Mesothelial cell of epicardium (in vitro differentiated cells): ENCODE measurements around the gene COX7B. TPM values are rescaled to one million over a fixed set of nuclear protein-coding genes. Genes with fewer than 3 reads are reported as not detected.
A peak's percentile ranks its signal among the peaks of the same experiment; 100 is the strongest.
"Not testable (repeated sequence)": the region's sequence is repeated elsewhere in the genome, so short reads cannot be mapped to it uniquely, and the experiment has no call there.

ENCODE experiments used
- DNase-seq, 2 experiments: peaks; one replicate each; pipeline ENCODE4 v3.0.0; 2021; ENCODE audit warnings: low spot score in 2 of 2; ENCODE audit not compliant: unreplicated experiment in 2 of 2
- H3K27ac Mint-ChIP-seq: 2 replicates; pipeline ENCODE4 v1.8.0; 2021; ENCODE audit warnings: mixed read lengths
- H3K27me3 Mint-ChIP-seq: 2 replicates; pipeline ENCODE4 v1.8.0; 2021; ENCODE audit warnings: low read depth, mixed read lengths
- H3K36me3 Mint-ChIP-seq: 2 replicates; pipeline ENCODE4 v1.8.0; 2021; ENCODE audit warnings: mixed read lengths
- H3K4me1 Mint-ChIP-seq: 2 replicates; pipeline ENCODE4 v1.8.0; 2021; ENCODE audit warnings: mixed read lengths
- H3K4me3 Mint-ChIP-seq: 2 replicates; pipeline ENCODE4 v1.8.0; 2021; ENCODE audit warnings: mild to moderate bottlenecking, moderate library complexity, mixed read lengths
- H3K9me3 Mint-ChIP-seq: 2 replicates; pipeline ENCODE4 v1.8.0; 2021; ENCODE audit warnings: mixed read lengths
- total RNA-seq: library from RNA; stranded (reverse); gene quantifications from 3 replicates; pipeline ENCODE4 v1.2.1, GENCODE V29; 2021
- TF ChIP-seq, protein P1 (sequence below): fragments of 200-600 bp; sonication (generic); IDR thresholded peaks from one replicate; pipeline ENCODE4 v1.5.0; 2021; ENCODE audit warnings: antibody characterized with exemption; ENCODE audit not compliant: unreplicated experiment

COX7B gene
- total RNA-seq, 1 donor from 2014 or later = 140 TPM

DNA sequence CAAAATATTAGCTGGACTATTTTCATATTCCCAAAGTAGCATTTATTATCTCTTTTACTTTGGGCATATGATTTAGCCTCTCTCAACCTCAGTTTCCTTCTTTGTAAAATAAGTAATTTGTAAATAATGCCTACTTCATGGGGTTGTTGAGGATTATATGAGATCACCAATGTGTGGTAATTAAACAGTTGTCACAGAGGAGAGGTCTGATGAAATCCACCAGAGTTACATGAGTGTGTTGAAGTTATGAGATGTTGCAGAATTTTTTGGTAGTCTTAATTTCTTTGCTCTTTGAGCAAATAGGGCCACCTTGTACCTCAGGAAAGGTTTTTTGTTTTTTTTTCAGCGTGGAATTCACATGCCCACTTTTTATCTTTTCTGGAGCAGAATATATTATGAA lies 1.4 kb downstream of the COX7B start:
- H3K4me1 Mint-ChIP-seq = peaks cover 7% of the 10 kb centered on the region
- H3K27ac Mint-ChIP-seq = peak overlapping the region; percentile 27
- TF ChIP-seq, protein P1, sequence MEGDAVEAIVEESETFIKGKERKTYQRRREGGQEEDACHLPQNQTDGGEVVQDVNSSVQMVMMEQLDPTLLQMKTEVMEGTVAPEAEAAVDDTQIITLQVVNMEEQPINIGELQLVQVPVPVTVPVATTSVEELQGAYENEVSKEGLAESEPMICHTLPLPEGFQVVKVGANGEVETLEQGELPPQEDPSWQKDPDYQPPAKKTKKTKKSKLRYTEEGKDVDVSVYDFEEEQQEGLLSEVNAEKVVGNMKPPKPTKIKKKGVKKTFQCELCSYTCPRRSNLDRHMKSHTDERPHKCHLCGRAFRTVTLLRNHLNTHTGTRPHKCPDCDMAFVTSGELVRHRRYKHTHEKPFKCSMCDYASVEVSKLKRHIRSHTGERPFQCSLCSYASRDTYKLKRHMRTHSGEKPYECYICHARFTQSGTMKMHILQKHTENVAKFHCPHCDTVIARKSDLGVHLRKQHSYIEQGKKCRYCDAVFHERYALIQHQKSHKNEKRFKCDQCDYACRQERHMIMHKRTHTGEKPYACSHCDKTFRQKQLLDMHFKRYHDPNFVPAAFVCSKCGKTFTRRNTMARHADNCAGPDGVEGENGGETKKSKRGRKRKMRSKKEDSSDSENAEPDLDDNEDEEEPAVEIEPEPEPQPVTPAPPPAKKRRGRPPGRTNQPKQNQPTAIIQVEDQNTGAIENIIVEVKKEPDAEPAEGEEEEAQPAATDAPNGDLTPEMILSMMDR = no peak
- H3K4me3 Mint-ChIP-seq = peak overlapping the region; percentile 79
- peaks cover 13% of the 10 kb centered on the region for H3K36me3 Mint-ChIP-seq
- H3K27me3 Mint-ChIP-seq = no peaks in the 10 kb centered on the region
- H3K9me3 Mint-ChIP-seq = peaks cover 11% of the 10 kb centered on the region
- no peak for DNase-seq

DNA sequence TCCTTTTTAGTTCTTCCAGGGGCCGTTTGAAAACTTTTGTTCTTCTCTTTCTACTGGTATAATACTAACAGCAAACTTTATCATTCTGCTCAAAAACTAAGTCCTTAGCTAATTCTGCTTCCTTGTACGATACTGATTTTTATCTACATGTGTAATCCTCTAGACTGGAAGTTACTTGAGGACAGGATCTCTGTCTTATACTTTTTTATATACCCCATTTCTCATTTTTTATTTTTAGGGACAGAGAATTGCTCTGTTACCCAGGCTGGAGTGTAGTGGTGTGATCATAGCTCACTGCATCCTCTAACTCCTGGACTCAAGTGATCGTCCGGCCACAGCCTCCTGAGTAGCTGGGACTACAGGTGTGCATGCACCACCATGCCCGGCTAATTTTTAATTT lies 2.2 kb downstream of the COX7B start:
- peaks cover 13% of the 10 kb centered on the region for H3K36me3 Mint-ChIP-seq
- no peak for DNase-seq
- H3K4me3 Mint-ChIP-seq = peak overlapping the region; percentile 22
- TF ChIP-seq, protein P1 = no peak
- peak overlapping the region; percentile 47 for H3K27ac Mint-ChIP-seq
- peaks cover 7% of the 10 kb centered on the region for H3K4me1 Mint-ChIP-seq
- no peaks in the 10 kb centered on the region for H3K27me3 Mint-ChIP-seq
- H3K9me3 Mint-ChIP-seq = peaks cover 10% of the 10 kb centered on the region

- peaks cover 12% of the 10 kb centered on the region for H3K4me1 Mint-ChIP-seq
- no peaks in the 10 kb centered on the region for H3K36me3 Mint-ChIP-seq
- DNase-seq = peak; percentile 58 to 71
- H3K9me3 Mint-ChIP-seq = peaks cover 3% of the 10 kb centered on the region
- H3K27me3 Mint-ChIP-seq = no peaks in the 10 kb centered on the region
- H3K27ac Mint-ChIP-seq = peak within 1 kb of the TSS; percentile 96
- TF ChIP-seq, protein P1 = no peak
- H3K4me3 Mint-ChIP-seq = peak within 1 kb of the TSS; percentile 89
Observed at GRCh38 chrX:77910108-77910840, 11.0 kb downstream of the COX7B start, which contains the start of gene ATP7A. TSS of gene ATP7A (plus strand) at chrX:77910693. CDS start at chrX:77971642, 60,949 bp downstream.

DNA sequence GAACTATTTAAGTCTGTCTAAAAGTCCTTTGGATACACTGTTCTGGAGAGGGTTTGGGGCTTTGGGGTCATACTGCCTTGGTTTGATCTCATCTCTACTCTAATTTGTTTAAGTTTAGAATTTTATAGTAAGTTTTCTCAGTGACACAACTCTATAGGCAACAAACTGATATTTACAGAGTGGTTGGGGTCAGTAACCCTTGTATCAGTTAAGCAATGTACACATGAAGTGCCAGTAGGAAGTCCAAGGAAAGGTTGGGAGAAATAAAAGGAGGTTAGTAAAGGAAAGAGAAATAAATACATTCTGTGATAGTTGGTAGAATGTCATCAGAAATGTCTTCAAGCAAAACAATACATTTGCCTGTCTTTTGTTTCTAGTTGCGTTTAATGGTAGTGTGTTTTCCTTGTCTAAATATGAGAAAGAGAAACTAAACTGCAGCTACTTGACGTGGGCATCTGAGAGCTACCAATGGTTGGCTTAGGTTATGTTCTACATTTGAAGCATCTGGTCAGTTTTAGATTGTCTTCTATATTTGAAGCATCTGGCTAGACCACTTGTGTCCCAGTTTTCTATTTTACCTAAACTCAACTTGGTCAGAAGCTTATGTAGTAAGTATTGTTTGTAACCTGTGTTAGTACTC lies 18.1 kb downstream of the COX7B start:
- DNase-seq = no peak
- Mint-ChIP-seq H3K36me3 (no peaks in the 10 kb centered on the region), H3K4me3 (no peak overlapping the region), H3K27ac (no peak overlapping the region), H3K4me1 (peaks cover 6% of the 10 kb centered on the region), H3K9me3 (peaks cover 17% of the 10 kb centered on the region), H3K27me3 (no peaks in the 10 kb centered on the region)
- TF ChIP-seq, protein P1 = no peak

- Mint-ChIP-seq H3K4me3 (no peak overlapping the region), H3K27ac (no peak overlapping the region), H3K27me3 (no peaks in the 10 kb centered on the region), H3K4me1 (no peaks in the 10 kb centered on the region), H3K36me3 (no peaks in the 10 kb centered on the region), H3K9me3 (peaks cover 25% of the 10 kb centered on the region)
- TF ChIP-seq, protein P1 = no peak
- DNase-seq = no peak
Observed at GRCh38 chrX:77918568-77918967, 19.3 kb downstream of the COX7B start.

GRCh38 chrX:77919370-77919769 lies 20.1 kb downstream of the COX7B start:
- DNase-seq, H3K36me3 Mint-ChIP-seq, H3K27ac Mint-ChIP-seq, H3K27me3 Mint-ChIP-seq, H3K4me3 Mint-ChIP-seq, H3K4me1 Mint-ChIP-seq: not testable (repeated sequence)
- peaks cover 25% of the 10 kb centered on the region for H3K9me3 Mint-ChIP-seq
